Measurements from ENCODE around the gene ZNF212.

DNA sequence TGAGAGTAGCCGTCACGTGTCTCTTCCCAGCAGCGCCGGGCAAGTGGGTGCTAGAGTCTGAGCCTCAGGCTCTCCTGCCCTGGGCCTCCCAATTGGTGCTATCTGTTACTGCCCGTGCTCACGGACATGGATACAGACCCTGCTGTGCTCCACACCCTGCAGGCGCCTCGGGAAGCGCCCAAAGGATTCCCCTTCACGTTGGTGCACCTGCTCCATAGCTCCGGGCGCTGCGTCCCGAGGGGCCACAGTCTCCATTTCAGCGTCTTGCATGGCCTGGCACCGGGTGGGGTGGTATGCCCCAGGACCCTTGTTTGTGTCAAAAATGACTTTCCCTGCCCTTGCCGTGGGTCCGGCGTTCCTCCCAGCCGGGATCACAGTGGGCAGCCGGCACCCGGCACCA lies 13.8 kb upstream of the ZNF212 start:
- TF ChIP-seq, protein P1, sequence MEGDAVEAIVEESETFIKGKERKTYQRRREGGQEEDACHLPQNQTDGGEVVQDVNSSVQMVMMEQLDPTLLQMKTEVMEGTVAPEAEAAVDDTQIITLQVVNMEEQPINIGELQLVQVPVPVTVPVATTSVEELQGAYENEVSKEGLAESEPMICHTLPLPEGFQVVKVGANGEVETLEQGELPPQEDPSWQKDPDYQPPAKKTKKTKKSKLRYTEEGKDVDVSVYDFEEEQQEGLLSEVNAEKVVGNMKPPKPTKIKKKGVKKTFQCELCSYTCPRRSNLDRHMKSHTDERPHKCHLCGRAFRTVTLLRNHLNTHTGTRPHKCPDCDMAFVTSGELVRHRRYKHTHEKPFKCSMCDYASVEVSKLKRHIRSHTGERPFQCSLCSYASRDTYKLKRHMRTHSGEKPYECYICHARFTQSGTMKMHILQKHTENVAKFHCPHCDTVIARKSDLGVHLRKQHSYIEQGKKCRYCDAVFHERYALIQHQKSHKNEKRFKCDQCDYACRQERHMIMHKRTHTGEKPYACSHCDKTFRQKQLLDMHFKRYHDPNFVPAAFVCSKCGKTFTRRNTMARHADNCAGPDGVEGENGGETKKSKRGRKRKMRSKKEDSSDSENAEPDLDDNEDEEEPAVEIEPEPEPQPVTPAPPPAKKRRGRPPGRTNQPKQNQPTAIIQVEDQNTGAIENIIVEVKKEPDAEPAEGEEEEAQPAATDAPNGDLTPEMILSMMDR (conservative IDR thresholded peaks at IDR 0.05; ENCODE audit: low read depth, low read length) = no peak
- no peak for TF ChIP-seq EZH2 (IDR thresholded peaks at IDR 0.05; ENCODE audit: low read length, unreplicated experiment)

All from PC-3 (cell line).